Measurements from ENCODE around the gene TMEM229A.
"Not testable (repeated sequence)": the region's sequence is repeated elsewhere in the genome, so short reads cannot be mapped to it uniquely, and the experiment has no call there.

The TMEM229A gene

GRCh38 chr7:124032369-124033094, at the start of gene TMEM229A:
Gene TMEM229A, minus strand, starts transcription at chr7:124033067. Its CDS starts 64 bp downstream, at chr7:124033003.
- DNase-seq = peak in 46 of 51 donors; percentile 26 to 87 (median 66)

GRCh38 chr7:124082234-124082633, 49.4 kb upstream of the TMEM229A start:
- DNase-seq = not testable (repeated sequence)

GRCh38 chr7:124077546-124077945, 44.7 kb upstream of the TMEM229A start:
- DNase-seq = no peak

- DNase-seq = no peak
These were observed 44.0 kb upstream of the TMEM229A start for GRCh38 chr7:124076841-124077240.

GRCh38 chr7:124074007-124074406, 41.1 kb upstream of the TMEM229A start:
- no peak for DNase-seq

GRCh38 chr7:124073310-124073645, 40.4 kb upstream of the TMEM229A start:
- DNase-seq = no peak

- DNase-seq = no peak
These were observed 39.9 kb upstream of the TMEM229A start for GRCh38 chr7:124072603-124073309.

- DNase-seq = no peak
These were observed 39.0 kb upstream of the TMEM229A start for GRCh38 chr7:124071843-124072242.

- DNase-seq = no peak
These were observed 29.3 kb upstream of the TMEM229A start for GRCh38 chr7:124062171-124062570.

GRCh38 chr7:124060528-124060927, 27.7 kb upstream of the TMEM229A start:
- DNase-seq = no peak

GRCh38 chr7:124059375-124059774, 26.5 kb upstream of the TMEM229A start:
- no peak for DNase-seq

- no peak for DNase-seq
These were observed 25.6 kb upstream of the TMEM229A start for GRCh38 chr7:124058515-124058914.

- DNase-seq = no peak
These were observed 25.0 kb upstream of the TMEM229A start for GRCh38 chr7:124057872-124058271.

- no peak for DNase-seq
These were observed 23.4 kb upstream of the TMEM229A start for GRCh38 chr7:124056234-124056633.

- DNase-seq = no peak
These were observed 19.0 kb upstream of the TMEM229A start for GRCh38 chr7:124051681-124052377.

GRCh38 chr7:124042826-124043225, 10.0 kb upstream of the TMEM229A start:
- DNase-seq = no peak

- no peak for DNase-seq
These were observed 8.6 kb upstream of the TMEM229A start for GRCh38 chr7:124041439-124041838.

GRCh38 chr7:124037902-124038301, 5.0 kb upstream of the TMEM229A start:
- not testable (repeated sequence) for DNase-seq

GRCh38 chr7:124035706-124036105, 2.8 kb upstream of the TMEM229A start:
- no peak for DNase-seq

GRCh38 chr7:124034754-124035100, 1.9 kb upstream of the TMEM229A start:
- no peak for DNase-seq

- peak in 2 of 51 donors; percentile 35 to 50 for DNase-seq
These were observed 1.2 kb upstream of the TMEM229A start for GRCh38 chr7:124033807-124034753.
